HG03066 (cell line): ENCODE measurements around the gene C11orf71.

Source experiments
- ATAC-seq: cut with Tn5 transposase; IDR thresholded peaks from one replicate; pipeline ENCODE4 v1.9.1; 2021; ENCODE audit warnings: low read depth; ENCODE audit not compliant: unreplicated experiment

C11orf71 gene

DNA sequence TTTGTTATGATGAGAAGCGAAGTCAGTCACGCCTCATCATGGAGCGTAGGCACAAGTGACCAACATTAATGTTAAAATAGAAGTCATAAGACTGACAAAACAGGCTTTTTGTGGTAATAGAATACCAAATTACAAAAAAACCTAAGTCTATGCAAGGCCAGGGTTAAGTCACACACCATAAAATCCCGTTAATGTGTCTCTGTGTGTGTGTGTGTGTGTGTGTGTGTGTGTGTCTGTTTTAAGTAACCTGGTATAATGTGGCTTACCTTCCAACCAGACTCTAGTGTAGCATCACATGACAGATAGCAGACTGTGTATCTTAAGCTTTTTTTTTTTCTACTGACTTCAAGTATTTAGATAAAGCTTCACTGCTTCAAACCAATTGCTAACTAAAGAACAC lies 38.0 kb downstream of the C11orf71 start:
- ATAC-seq: no peak

DNA sequence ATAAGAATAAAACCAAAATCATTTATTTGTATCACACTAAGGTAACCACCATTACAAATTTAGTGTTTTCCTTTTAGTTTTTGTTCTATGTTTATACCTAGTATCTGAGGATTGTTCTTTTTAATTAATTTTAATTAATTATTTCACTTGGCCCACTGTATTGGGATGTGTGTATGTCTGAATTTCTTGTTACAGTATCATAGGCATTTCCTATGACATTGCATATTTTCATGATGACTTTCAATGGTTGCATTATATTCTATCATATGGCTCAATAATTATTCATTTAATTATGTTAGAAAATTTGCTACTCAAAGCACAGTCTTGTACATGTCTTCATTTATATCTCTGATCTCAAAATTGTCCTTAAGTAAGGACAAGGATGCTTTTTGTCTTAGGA lies 41.0 kb downstream of the C11orf71 start:
- no peak for ATAC-seq

DNA sequence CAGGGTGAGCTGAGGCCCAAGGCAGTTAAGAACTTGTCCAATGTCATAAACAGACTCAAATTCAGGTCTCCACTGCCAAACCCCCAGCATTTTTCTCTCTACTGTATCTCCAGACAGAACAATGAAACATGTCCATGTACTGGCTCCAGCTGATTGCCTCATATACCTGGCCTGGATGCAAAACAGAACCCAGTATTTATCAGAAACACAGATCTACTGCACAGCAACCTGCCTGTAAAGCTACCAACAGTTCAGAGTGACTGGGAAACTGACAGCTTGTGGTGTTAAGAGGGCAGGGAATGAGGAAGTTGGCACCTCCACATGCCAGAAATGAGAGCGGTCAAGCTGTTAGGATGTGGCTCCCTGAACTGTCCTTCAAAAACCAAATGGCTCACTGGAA lies 41.6 kb downstream of the C11orf71 start:
- no peak for ATAC-seq

DNA sequence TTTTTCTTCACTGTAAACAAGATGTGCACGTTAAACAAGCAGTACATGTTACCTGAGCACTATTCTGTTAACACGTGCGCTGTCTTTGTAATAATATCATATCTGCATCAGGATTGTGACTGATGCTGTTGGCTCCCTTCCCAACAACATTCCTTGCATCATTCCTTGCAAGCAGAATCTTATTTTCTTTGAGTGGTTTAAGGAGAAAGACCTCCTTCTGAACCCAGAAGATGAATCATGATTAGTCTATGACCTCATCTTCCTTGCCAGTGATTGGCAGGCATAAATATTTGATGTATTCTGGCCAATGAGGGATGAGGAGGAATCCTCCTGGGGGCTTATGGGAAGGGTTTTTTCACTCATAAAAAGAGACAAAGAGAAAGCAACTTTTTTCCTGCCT lies 46.2 kb downstream of the C11orf71 start:
- ATAC-seq: no peak

DNA sequence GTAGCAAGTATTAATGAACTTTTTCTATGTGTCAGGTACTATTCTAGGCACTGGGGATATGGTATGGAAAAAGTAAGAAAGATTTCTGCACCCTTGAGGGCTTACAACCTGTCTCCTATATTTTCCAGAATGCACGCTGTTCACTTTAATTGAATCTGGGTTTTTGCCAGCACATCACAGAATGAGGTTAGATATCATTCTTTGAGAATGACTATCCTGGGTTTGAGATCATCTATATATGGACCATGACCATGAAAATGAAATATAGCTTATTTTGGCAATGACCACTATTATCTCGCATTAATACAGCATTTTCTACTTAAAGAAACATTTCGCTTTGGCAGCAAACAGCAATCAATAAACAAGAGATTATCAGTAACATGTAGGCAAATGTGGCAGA lies 46.9 kb downstream of the C11orf71 start:
- no peak for ATAC-seq

DNA sequence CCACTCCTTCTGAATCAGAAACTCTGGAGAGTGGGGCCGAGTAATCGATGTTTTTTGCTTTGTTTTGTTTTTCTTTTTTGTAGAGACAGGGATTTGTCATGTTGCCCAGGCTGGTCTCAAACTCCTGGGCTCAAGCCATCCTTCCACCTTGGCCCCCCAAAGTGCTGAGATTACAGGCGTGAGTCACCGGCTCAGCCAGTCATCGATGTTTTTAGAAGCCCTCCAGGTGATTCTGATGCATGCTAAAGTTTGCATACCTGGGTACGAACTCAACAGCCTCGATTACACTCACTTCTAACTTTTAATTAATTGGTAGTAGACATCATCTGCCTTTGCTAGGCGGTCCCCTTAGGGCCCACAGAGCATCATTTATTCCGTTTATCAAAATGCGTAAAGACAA lies 50.3 kb downstream of the C11orf71 start:
- ATAC-seq: no peak
